GM19240 (cell line): Measurements from ENCODE around the gene GJC3.
"Not testable (repeated sequence)": the region's sequence is repeated elsewhere in the genome, so short reads cannot be mapped to it uniquely, and the experiment has no call there.

Experiments
- DNase-seq: peaks from one replicate; pipeline ENCODE4 v3.0.0; 2011; ENCODE audit warnings: low spot score; ENCODE audit not compliant: insufficient read length

Gene GJC3

GRCh38 chr7:99930376-99930775, 956 bp upstream of the GJC3 start:
- DNase-seq = no peak

- DNase-seq = no peak
These were observed 272 bp upstream of the GJC3 start for GRCh38 chr7:99929730-99930053.

GRCh38 chr7:99928188-99928587, 1.2 kb downstream of the GJC3 start:
- no peak for DNase-seq

GRCh38 chr7:99927536-99927935, 1.9 kb downstream of the GJC3 start:
- no peak for DNase-seq

- no peak for DNase-seq
These were observed 3.1 kb downstream of the GJC3 start for GRCh38 chr7:99926321-99926720.

- no peak for DNase-seq
These were observed 6.2 kb downstream of the GJC3 start for GRCh38 chr7:99923200-99923599.

GRCh38 chr7:99920149-99920548, 9.3 kb downstream of the GJC3 start:
- DNase-seq = no peak

- no peak for DNase-seq
These were observed 9.7 kb downstream of the GJC3 start for GRCh38 chr7:99919814-99920112.

- DNase-seq = peak; percentile 91
These were observed 10.2 kb downstream of the GJC3 start, which contains the start of gene TRIM4 for GRCh38 chr7:99918959-99919813. Gene TRIM4, minus strand, starts transcription at chr7:99919530. Its CDS starts 129 bp downstream, at chr7:99919401.

GRCh38 chr7:99910976-99911375, 18.4 kb downstream of the GJC3 start:
- no peak for DNase-seq

GRCh38 chr7:99901581-99901980, 27.8 kb downstream of the GJC3 start:
- DNase-seq = no peak

- DNase-seq = no peak
These were observed 29.4 kb downstream of the GJC3 start for GRCh38 chr7:99899830-99900519.

GRCh38 chr7:99898836-99899235, 30.6 kb downstream of the GJC3 start:
- DNase-seq = no peak

GRCh38 chr7:99898023-99898357, 31.4 kb downstream of the GJC3 start:
- no peak for DNase-seq

- no peak for DNase-seq
These were observed 31.9 kb downstream of the GJC3 start for GRCh38 chr7:99897322-99898022.

- DNase-seq = no peak
These were observed 34.7 kb downstream of the GJC3 start for GRCh38 chr7:99894738-99895137.

- no peak for DNase-seq
These were observed 36.1 kb downstream of the GJC3 start for GRCh38 chr7:99893280-99893679.

GRCh38 chr7:99890348-99890747, 39.1 kb downstream of the GJC3 start:
- DNase-seq = not testable (repeated sequence)

- not testable (repeated sequence) for DNase-seq
These were observed 41.1 kb downstream of the GJC3 start for GRCh38 chr7:99888366-99888765.

- DNase-seq = no peak
These were observed 48.0 kb downstream of the GJC3 start for GRCh38 chr7:99881370-99881769.

- DNase-seq = no peak
These were observed 52.5 kb downstream of the GJC3 start, which contains the start of gene OR2AE1 for GRCh38 chr7:99876933-99877332. Gene OR2AE1, minus strand, starts transcription at chr7:99877033. Its CDS starts 0 bp downstream, at chr7:99877033.

GRCh38 chr7:99876491-99876890, 52.9 kb downstream of the GJC3 start:
- DNase-seq = no peak
